ENCODE measurements around the gene DNM1L. TPM values are rescaled to one million over a fixed set of nuclear protein-coding genes. Genes with fewer than 3 reads are reported as not detected.

The DNM1L gene
- 101 TPM for total RNA-seq

- Histone ChIP-seq H3K9me3 (ENCODE audit: low read depth, low read length) (no peaks in the 10 kb centered on the region), H3K4me3 (ENCODE audit: low read length) (peak within 1 kb of the TSS; percentile 89), H3K27me3 (ENCODE audit: insufficient read depth, low read length) (no peaks in the 10 kb centered on the region), H3K4me1 (ENCODE audit: insufficient read depth, low read length) (peaks cover 19% of the 10 kb centered on the region)
Observed at GRCh38 chr12:32679091-32679919, at the start of gene DNM1L. Gene DNM1L, plus strand, starts transcription at chr12:32679301. Its CDS starts 63 bp downstream, at chr12:32679364.

- no peaks in the 10 kb centered on the region for H3K9me3 ChIP-seq (ENCODE audit: low read depth, low read length)
- H3K4me1 ChIP-seq (ENCODE audit: insufficient read depth, low read length): no peaks in the 10 kb centered on the region
- no peaks in the 10 kb centered on the region for H3K27me3 ChIP-seq (ENCODE audit: insufficient read depth, low read length)
- no peak overlapping the region for H3K4me3 ChIP-seq (ENCODE audit: low read length)
Observed at GRCh38 chr12:32641287-32641901, 37.7 kb upstream of the DNM1L start.

DNA sequence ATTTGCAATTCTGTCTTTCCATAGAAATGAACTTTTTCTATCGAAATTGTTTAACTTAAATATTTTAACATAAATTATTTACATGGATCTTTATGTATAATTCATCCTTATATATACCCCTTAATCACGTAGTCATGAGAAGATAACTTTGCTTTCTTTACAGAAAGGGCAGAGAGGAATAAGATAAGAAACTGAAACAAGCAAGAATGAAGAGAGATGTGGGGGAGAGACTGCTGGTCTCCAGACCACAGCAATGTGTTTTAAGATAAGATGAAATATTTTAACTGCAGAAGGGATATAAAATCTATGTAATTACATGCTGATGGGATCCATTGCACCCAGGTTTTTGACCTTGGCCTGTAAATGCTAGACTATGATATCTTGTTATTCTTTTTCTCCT is 34.7 kb upstream of the DNM1L start:
- no peaks in the 10 kb centered on the region for H3K9me3 ChIP-seq (ENCODE audit: low read depth, low read length)
- no peaks in the 10 kb centered on the region for H3K27me3 ChIP-seq (ENCODE audit: insufficient read depth, low read length)
- no peak overlapping the region for H3K4me3 ChIP-seq (ENCODE audit: low read length)
- no peaks in the 10 kb centered on the region for H3K4me1 ChIP-seq (ENCODE audit: insufficient read depth, low read length)

DNA sequence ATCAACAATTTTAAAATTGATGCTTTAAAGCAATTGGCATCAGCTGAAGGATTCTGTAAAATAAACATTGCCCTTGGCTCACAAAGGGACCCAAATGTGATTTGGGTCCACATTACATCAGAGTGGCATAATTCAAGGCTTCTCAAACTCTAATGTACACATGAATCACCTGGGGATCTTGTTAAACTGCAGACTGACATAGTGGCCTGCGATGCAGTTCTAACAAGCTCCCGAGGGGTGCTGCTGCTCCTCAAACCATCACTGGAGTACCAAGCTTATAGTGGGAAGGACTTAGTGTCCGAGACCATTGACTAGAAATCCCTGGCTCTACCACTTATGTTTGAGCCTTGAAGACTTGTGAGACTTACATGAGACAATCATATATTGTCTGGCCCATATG is 31.8 kb upstream of the DNM1L start:
- no peaks in the 10 kb centered on the region for H3K27me3 ChIP-seq (ENCODE audit: insufficient read depth, low read length)
- no peaks in the 10 kb centered on the region for H3K4me1 ChIP-seq (ENCODE audit: insufficient read depth, low read length)
- no peaks in the 10 kb centered on the region for H3K9me3 ChIP-seq (ENCODE audit: low read depth, low read length)
- H3K4me3 ChIP-seq (ENCODE audit: low read length): no peak overlapping the region

DNA sequence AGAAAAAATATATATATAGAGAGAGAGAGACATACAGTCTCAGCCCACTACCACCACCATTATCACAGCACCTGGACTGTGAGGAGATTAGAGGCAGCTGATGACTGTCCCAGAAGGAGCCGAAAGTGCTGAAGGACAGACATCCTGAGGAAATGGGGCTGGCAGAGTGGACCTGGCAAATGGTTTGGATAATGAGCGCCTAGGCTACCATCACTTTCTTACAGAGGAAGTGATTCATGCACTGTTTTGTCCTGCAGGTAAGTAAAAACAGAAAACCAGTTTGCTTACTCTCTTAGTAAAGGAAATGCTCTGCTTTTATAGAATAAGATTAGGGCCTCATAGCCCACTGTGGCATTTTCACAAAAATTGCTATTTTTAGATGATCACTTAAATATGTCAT is 28.6 kb upstream of the DNM1L start:
- H3K4me3 ChIP-seq (ENCODE audit: low read length): no peak overlapping the region
- no peaks in the 10 kb centered on the region for H3K27me3 ChIP-seq (ENCODE audit: insufficient read depth, low read length)
- H3K4me1 ChIP-seq (ENCODE audit: insufficient read depth, low read length): no peaks in the 10 kb centered on the region
- H3K9me3 ChIP-seq (ENCODE audit: low read depth, low read length): no peaks in the 10 kb centered on the region

DNA sequence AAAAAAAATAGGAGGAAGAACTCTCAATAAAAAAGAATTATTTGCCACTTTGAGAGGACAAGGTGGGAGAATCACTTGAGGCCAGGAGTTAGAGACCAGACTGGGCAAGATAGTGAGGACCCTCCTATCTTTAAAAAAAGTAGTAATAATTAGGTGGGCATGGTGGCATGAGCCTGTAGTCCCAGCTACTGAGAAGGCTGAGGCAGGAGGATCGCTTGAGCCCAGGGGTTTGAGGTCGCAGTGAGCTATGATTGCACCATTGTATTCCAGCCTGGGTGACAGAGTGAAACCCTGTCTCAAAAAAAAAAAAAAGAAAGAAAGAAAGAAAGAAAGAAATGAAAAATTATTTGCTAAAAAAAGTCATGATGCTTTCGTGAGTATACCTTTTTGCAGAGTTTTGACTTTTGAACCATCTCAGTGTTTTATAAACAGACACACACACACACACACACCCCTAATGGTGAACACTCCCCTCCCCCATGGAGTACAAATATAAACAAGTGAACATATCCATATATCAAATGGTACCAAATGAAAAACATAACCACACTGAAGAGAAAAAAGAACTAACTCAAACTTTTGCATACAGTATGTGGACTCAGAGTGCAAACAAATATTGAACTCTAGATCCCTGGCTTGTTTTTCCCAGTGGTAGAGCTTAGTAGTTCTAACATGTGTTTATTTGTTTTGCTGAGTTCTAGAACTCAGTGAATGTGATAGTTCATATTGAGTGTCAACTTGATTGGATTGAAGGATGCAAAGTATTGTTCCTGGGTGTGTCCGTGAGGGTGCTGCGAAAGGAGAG is 27.7 kb upstream of the DNM1L start:
- Histone ChIP-seq H3K4me3 (ENCODE audit: low read length) (no peak overlapping the region), H3K9me3 (ENCODE audit: low read depth, low read length) (no peaks in the 10 kb centered on the region), H3K27me3 (ENCODE audit: insufficient read depth, low read length) (no peaks in the 10 kb centered on the region), H3K4me1 (ENCODE audit: insufficient read depth, low read length) (no peaks in the 10 kb centered on the region)

- H3K9me3 ChIP-seq (ENCODE audit: low read depth, low read length): no peaks in the 10 kb centered on the region
- no peak overlapping the region for H3K4me3 ChIP-seq (ENCODE audit: low read length)
- H3K27me3 ChIP-seq (ENCODE audit: insufficient read depth, low read length): no peaks in the 10 kb centered on the region
- no peaks in the 10 kb centered on the region for H3K4me1 ChIP-seq (ENCODE audit: insufficient read depth, low read length)
Observed at GRCh38 chr12:32651956-32652210, 27.2 kb upstream of the DNM1L start.

DNA sequence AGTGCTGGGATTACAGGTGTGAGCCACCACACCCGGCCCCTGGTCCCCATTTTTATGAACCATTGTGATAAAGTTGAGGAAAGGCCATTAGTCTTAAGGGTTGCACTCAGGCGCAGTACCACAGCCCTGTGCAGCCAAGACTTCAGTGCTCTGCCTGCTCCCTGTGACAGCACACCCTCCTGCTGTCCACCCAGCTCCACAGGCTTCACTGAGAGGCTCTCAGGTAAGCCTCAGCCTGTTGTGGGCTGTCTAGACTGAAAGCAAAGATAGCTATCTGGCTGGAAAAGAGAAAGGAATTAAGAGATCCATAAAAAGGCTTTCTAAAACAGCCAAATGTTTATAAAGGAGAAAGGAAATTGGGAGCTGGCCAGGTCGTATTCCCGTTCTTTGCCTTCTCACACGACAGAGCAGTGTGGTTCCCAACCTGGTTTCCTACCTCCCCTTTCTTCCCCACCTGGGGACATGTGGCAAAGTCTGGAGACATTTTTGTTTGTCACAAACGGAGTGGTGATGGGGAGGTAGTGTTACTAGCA is 19.1 kb upstream of the DNM1L start:
- H3K9me3 ChIP-seq (ENCODE audit: low read depth, low read length): no peaks in the 10 kb centered on the region
- H3K27me3 ChIP-seq (ENCODE audit: insufficient read depth, low read length): no peaks in the 10 kb centered on the region
- H3K4me1 ChIP-seq (ENCODE audit: insufficient read depth, low read length): no peaks in the 10 kb centered on the region
- no peak overlapping the region for H3K4me3 ChIP-seq (ENCODE audit: low read length)

DNA sequence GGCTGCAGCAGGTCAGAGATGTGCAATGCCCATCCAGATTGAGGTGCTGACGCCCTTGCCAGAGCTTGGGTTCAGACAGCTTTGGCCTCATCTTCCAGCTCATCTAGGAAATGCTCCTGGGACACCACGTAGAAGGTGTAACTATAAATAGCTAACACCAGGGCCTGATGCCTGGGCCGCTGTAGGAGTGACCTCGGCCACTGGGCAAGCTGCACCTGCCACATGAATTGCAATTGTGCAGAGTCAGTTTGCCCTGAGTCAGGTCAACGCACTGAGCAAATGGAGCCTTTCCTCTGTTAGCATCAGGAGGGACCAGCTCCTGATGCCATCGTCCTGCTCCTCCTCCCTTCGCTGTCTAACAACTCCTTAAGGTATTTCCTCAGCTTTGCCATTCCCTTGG is 17.4 kb upstream of the DNM1L start:
- Histone ChIP-seq H3K27me3 (ENCODE audit: insufficient read depth, low read length) (no peaks in the 10 kb centered on the region), H3K4me1 (ENCODE audit: insufficient read depth, low read length) (no peaks in the 10 kb centered on the region), H3K9me3 (ENCODE audit: low read depth, low read length) (no peaks in the 10 kb centered on the region), H3K4me3 (ENCODE audit: low read length) (no peak overlapping the region)

DNA sequence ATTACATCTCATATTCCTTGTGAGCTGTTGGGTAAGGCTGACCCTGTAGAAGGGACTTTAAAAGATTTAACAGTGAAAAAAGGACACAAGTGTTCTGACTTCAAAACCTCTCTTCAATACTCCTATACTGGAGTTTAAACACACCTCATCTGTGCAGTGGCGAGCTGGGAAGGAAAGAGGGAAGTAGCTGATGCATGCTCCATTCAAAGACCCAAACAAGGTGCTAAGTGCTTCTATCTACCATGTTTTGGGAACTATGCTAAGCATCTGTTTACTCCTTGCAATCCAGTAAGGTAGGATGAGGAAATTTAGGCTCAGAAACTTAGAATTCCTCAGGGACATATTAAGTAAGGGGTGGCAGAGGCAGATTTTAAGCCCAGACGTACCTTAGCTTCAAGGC is 16.4 kb upstream of the DNM1L start:
- Histone ChIP-seq H3K4me3 (ENCODE audit: low read length) (no peak overlapping the region), H3K4me1 (ENCODE audit: insufficient read depth, low read length) (no peaks in the 10 kb centered on the region), H3K9me3 (ENCODE audit: low read depth, low read length) (no peaks in the 10 kb centered on the region), H3K27me3 (ENCODE audit: insufficient read depth, low read length) (no peaks in the 10 kb centered on the region)

- Histone ChIP-seq H3K4me1 (ENCODE audit: insufficient read depth, low read length) (no peaks in the 10 kb centered on the region), H3K27me3 (ENCODE audit: insufficient read depth, low read length) (no peaks in the 10 kb centered on the region), H3K9me3 (ENCODE audit: low read depth, low read length) (no peaks in the 10 kb centered on the region), H3K4me3 (ENCODE audit: low read length) (no peak overlapping the region)
Observed at GRCh38 chr12:32666018-32666417, 13.1 kb upstream of the DNM1L start.

- Histone ChIP-seq H3K9me3 (ENCODE audit: low read depth, low read length) (no peaks in the 10 kb centered on the region), H3K4me3 (ENCODE audit: low read length) (no peak overlapping the region), H3K27me3 (ENCODE audit: insufficient read depth, low read length) (no peaks in the 10 kb centered on the region), H3K4me1 (ENCODE audit: insufficient read depth, low read length) (peaks cover 7% of the 10 kb centered on the region)
Observed at GRCh38 chr12:32669584-32669983, 9.5 kb upstream of the DNM1L start.

GRCh38 chr12:32671930-32672780 is 6.9 kb upstream of the DNM1L start:
- Histone ChIP-seq H3K9me3 (ENCODE audit: low read depth, low read length) (no peaks in the 10 kb centered on the region), H3K27me3 (ENCODE audit: insufficient read depth, low read length) (no peaks in the 10 kb centered on the region), H3K4me3 (ENCODE audit: low read length) (no peak overlapping the region), H3K4me1 (ENCODE audit: insufficient read depth, low read length) (peaks cover 15% of the 10 kb centered on the region)

DNA sequence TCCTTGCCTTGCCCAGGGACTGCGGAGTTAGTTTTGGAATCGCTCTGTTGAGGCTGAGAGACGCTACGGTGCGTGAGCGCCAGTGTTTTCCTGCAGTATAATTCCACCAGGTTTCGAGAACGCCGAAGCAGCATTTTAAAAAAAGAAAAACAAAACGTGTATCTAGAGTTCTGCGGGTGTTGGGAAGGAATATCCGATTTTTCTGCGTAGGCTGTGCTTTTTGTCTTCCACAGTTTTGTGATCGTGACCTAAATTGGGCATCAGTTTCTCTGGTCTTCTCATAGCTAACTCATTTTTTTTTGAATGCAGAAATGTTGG is 778 bp downstream of the DNM1L start:
- Histone ChIP-seq H3K4me1 (ENCODE audit: insufficient read depth, low read length) (peaks cover 14% of the 10 kb centered on the region), H3K4me3 (ENCODE audit: low read length) (peak overlapping the region; percentile 89), H3K27me3 (ENCODE audit: insufficient read depth, low read length) (no peaks in the 10 kb centered on the region), H3K9me3 (ENCODE audit: low read depth, low read length) (no peaks in the 10 kb centered on the region)

DNA sequence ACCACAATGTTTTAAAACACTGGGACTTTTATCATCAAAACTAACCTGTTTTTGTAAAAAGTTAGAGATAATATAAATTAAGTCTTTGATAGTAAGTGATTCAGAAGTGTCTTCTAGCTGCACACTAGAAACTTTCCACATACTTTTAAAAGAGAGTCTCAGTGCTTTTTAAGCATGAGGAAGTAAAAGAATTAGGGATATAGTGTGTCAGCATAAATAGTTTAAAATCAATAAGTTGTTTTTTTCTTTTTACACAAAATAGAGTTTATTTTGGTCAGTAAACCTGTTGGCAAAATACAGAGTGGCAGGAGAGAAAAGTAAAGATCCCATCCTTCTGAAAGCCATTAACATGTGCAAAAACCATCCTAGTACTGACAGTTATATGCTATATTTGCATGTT is 1.7 kb downstream of the DNM1L start:
- no peaks in the 10 kb centered on the region for H3K9me3 ChIP-seq (ENCODE audit: low read depth, low read length)
- no peak overlapping the region for H3K4me3 ChIP-seq (ENCODE audit: low read length)
- H3K27me3 ChIP-seq (ENCODE audit: insufficient read depth, low read length): no peaks in the 10 kb centered on the region
- H3K4me1 ChIP-seq (ENCODE audit: insufficient read depth, low read length): peaks cover 9% of the 10 kb centered on the region
